HCT116 (cell line): ENCODE measurements around the gene SKP2. TPM values are rescaled to one million over a fixed set of nuclear protein-coding genes. Genes with fewer than 3 reads are reported as not detected.

ENCODE experiments used
- ATAC-seq: fragments of 200-7000 bp; cut with Tn5 transposase; 2 replicates; pipeline ENCODE4 v1.9.1; 2020; ENCODE audit warnings: mild to moderate bottlenecking, moderate library complexity
- BruUV-seq: library from RNA; stranded (reverse); fragments of 400-500 nt; replicated peaks from 2 replicates; lab custom pipeline; 2021; lab: Mats Ljungman, UMichigan
- CTCF ChIA-PET: fragments of 300-600 bp; sonication (Branson Sonifier 250); formaldehyde crosslinking; loops from one replicate; lab custom pipeline; 2021; ENCODE audit warnings: antibody characterized with exemption; lab: Charles Lee
- POLR2A ChIA-PET: fragments of 300-600, 350-600 bp; sonication (Branson Sonifier 250); formaldehyde crosslinking; loops from one replicate; lab custom pipeline; 2021; ENCODE audit warnings: antibody characterized with exemption; lab: Charles Lee
- RAD21 ChIA-PET, 2 experiments: fragments of 300-600 bp; sonication (Branson Sonifier 250); formaldehyde crosslinking; loops; one replicate each; lab custom pipeline; 2023; ENCODE audit warnings: low total read pairs in 2 of 2; ENCODE audit not compliant: uncharacterized antibody in 2 of 2, unreplicated experiment in 2 of 2, low non-redundant PET in 1 of 2; lab: Charles Lee
- DNase-seq: peaks from one replicate; pipeline ENCODE4 v3.0.0-alpha.2; 2010; ENCODE audit warnings: low read depth, low spot score
- H2AFZ ChIP-seq: fragments of 200-600 bp; shearing (Covaris generic), sonication (generic); 2 replicates; pipeline ENCODE4 v1.6.1; 2017; ENCODE audit warnings: low read depth, mixed run types, mixed read lengths, antibody characterized with exemption, low read length; ENCODE audit not compliant: poor library complexity, severe bottlenecking
- H3K27ac ChIP-seq: 2 replicates; pipeline ENCODE4 v1.5.1; 2012; ENCODE audit warnings: low read depth, low read length
- H3K27me3 ChIP-seq: fragments of 200-600 bp; sonication (generic); 2 replicates; pipeline ENCODE4 v1.6.1; 2016; ENCODE audit warnings: mixed run types, low read length, mixed read lengths; ENCODE audit not compliant: insufficient read depth
- H3K36me3 ChIP-seq, 2 experiments: fragments of 200-500 bp in 1 of 2; fragments of 200-600 bp in 1 of 2; sonication (Bioruptor generic) in 1 of 2; sonication (generic) in 1 of 2; 2 replicates each; pipeline versions ENCODE4 v1.5.1 to v1.6.1; 2014 to 2016; ENCODE audit warnings: low read length in 2 of 2, inconsistent platforms in 1 of 2, mixed read lengths in 1 of 2, mixed run types in 1 of 2; ENCODE audit not compliant: insufficient read depth in 2 of 2, control insufficient read depth in 1 of 2
- H3K4me1 ChIP-seq, 2 experiments: fragments of 200-600 bp in 1 of 2; sonication (generic) in 1 of 2; 2 replicates each; pipeline versions ENCODE4 v1.5.1 to v1.6.1; 2012 to 2017; ENCODE audit warnings: low read length in 2 of 2, inconsistent platforms in 1 of 2, mild to moderate bottlenecking in 1 of 2, mixed read lengths in 1 of 2, mixed run types in 1 of 2, moderate library complexity in 1 of 2; ENCODE audit not compliant: insufficient read depth in 2 of 2, control insufficient read depth in 1 of 2
- H3K4me2 ChIP-seq: fragments of 200-600 bp; sonication (generic); 2 replicates; pipeline ENCODE4 v1.6.1; 2017; ENCODE audit warnings: mixed run types, low read length, mixed read lengths
- H3K4me3 ChIP-seq, 2 experiments: fragments of 200-600 bp in 1 of 2; sonication (generic) in 1 of 2; replicated peaks in 1 of 2; 2 replicates each; pipeline ENCODE4 v1.5.1; 2011 to 2016; ENCODE audit warnings: low read length in 2 of 2, control low read depth in 1 of 2, low read depth in 1 of 2, mild to moderate bottlenecking in 1 of 2, mixed read lengths in 1 of 2, mixed run types in 1 of 2
- H3K79me2 ChIP-seq: fragments of 200-600 bp; sonication (generic); 2 replicates; pipeline ENCODE4 v1.6.1; 2017; ENCODE audit warnings: mild to moderate bottlenecking, mixed run types, low read length, moderate library complexity, mixed read lengths; ENCODE audit not compliant: insufficient read depth
- H3K9ac ChIP-seq: fragments of 200-600 bp; sonication (generic); 2 replicates; pipeline ENCODE4 v1.6.1; 2016; ENCODE audit warnings: low read length, mixed read lengths
- H3K9me2 ChIP-seq: fragments of 200-600 bp; sonication (generic), shearing (Covaris generic); 2 replicates; pipeline ENCODE4 v1.6.1; 2017; ENCODE audit warnings: mixed run types, mild to moderate bottlenecking, moderate library complexity; ENCODE audit not compliant: insufficient read depth
- H3K9me3 ChIP-seq, 2 experiments: fragments of 200-500 bp in 1 of 2; fragments of 200-600 bp in 1 of 2; sonication (Bioruptor generic) in 1 of 2; sonication (generic) in 1 of 2; 2 replicates each; pipeline ENCODE4 v1.6.1; 2014 to 2017; ENCODE audit warnings: low read length in 2 of 2, mixed read lengths in 2 of 2, inconsistent platforms in 1 of 2, low read depth in 1 of 2, mild to moderate bottlenecking in 1 of 2, mixed run types in 1 of 2, moderate library complexity in 1 of 2; ENCODE audit not compliant: control insufficient read depth in 1 of 2, insufficient read depth in 1 of 2
- H4K20me1 ChIP-seq: fragments of 200-600 bp; sonication (generic), shearing (Covaris generic); 2 replicates; pipeline ENCODE4 v1.6.1; 2017; ENCODE audit warnings: mixed run types, mild to moderate bottlenecking, moderate library complexity; ENCODE audit not compliant: insufficient read depth
- CBX3 ChIP-seq: IDR thresholded peaks from 2 replicates; pipeline ENCODE4 v1.6.1; 2012; ENCODE audit warnings: low read depth
- CEBPB ChIP-seq: IDR thresholded peaks from 2 replicates; pipeline ENCODE4 v1.6.1; 2012; ENCODE audit warnings: low read depth
- EGR1 ChIP-seq: IDR thresholded peaks from 2 replicates; pipeline ENCODE4 v1.6.1; 2012; ENCODE audit warnings: low read depth
- ELF1 ChIP-seq: IDR thresholded peaks from 2 replicates; pipeline ENCODE4 v1.6.1; 2012; ENCODE audit warnings: low read depth, borderline replicate concordance
- FOSL1 ChIP-seq: IDR thresholded peaks from 2 replicates; pipeline ENCODE4 v1.6.1; 2012; ENCODE audit warnings: low read depth
- JUND ChIP-seq: IDR thresholded peaks from 2 replicates; pipeline ENCODE4 v1.6.1; 2012
- RAD21 ChIP-seq: IDR thresholded peaks from 2 replicates; pipeline ENCODE4 v1.6.1; 2012; ENCODE audit warnings: low read depth, mild to moderate bottlenecking
- SP1 ChIP-seq: IDR thresholded peaks from 2 replicates; pipeline ENCODE4 v1.6.1; 2012; ENCODE audit warnings: low read depth
- TCF7L2 ChIP-seq: IDR thresholded peaks from 2 replicates; pipeline ENCODE4 v1.7.0; 2011; ENCODE audit warnings: borderline replicate concordance, inconsistent platforms; ENCODE audit not compliant: insufficient read depth, insufficient read length; ENCODE audit errors: extremely low read depth
- YY1 ChIP-seq: IDR thresholded peaks from 2 replicates; pipeline ENCODE4 v1.6.1; 2011; ENCODE audit warnings: low read length, low read depth, moderate library complexity, mild to moderate bottlenecking; ENCODE audit not compliant: insufficient replicate concordance; ENCODE audit errors: extremely low read depth
- ZBTB33 ChIP-seq: IDR thresholded peaks from 2 replicates; pipeline ENCODE4 v1.6.1; 2011; ENCODE audit warnings: mild to moderate bottlenecking, low read length, moderate library complexity; ENCODE audit not compliant: insufficient replicate concordance; ENCODE audit errors: extremely low read depth
- ZFX ChIP-seq: fragments of 450-650 bp; IDR thresholded peaks from 2 replicates; pipeline ENCODE4 v1.6.1; 2017
- ZNF274 ChIP-seq: fragments of 200-500 bp; sonication (Bioruptor generic); IDR thresholded peaks from 2 replicates; pipeline ENCODE4 v1.6.1; 2014; ENCODE audit warnings: mild to moderate bottlenecking, low read depth, low read length, inconsistent platforms
- intact Hi-C: fragments of 100-400 bp; cut with micrococcal nuclease; formaldehyde crosslinking; loops from 2 replicates; pipeline ENCODE4 v1.10.0; 2022
- total RNA-seq: library from RNA; stranded (reverse); gene quantifications from one replicate; pipeline ENCODE4 v1.2.1, GENCODE V29; 2021; ENCODE audit not compliant: unreplicated experiment
- TF ChIP-seq, protein P1 (sequence below), 3 experiments: fragments of 200-600 bp in 1 of 3; sonication (generic) in 1 of 3; IDR thresholded peaks in 2 of 3; conservative IDR thresholded peaks in 1 of 3; 2 replicates each; pipeline ENCODE4 v1.5.1; 2012 to 2017; ENCODE audit warnings: low read depth in 2 of 3, low read length in 2 of 3, antibody characterized with exemption in 1 of 3, borderline replicate concordance in 1 of 3, control low read depth in 1 of 3, mild to moderate bottlenecking in 1 of 3, mixed read lengths in 1 of 3, mixed run types in 1 of 3, moderate library complexity in 1 of 3; ENCODE audit not compliant: insufficient read depth in 1 of 3

SKP2 gene
- total RNA-seq, 1 experiment from 2014 or later = 44.3 TPM

DNA sequence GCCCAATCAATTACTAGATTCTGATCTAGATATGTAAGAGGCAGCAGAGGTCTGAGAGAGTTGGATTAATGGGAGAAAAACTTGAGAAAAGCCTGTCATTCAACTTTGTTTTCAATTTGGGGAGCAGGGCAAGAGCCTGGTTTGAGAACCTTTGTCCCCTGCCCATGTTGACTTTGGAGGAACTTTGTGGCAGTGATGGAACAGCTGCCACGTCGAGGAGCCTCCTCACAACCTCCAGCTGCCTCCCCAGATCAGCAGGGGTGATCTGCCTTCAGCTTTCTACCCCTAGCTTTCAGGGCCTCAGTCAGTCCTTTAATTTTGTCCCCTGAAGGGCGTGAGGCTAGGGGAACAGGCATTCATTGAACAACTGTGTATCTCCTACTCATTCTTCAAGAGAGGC, 8.7 kb downstream of the SKP2 start:
- Histone ChIP-seq H3K9me3 (no peaks in the 10 kb centered on the region), H3K27ac (no peak overlapping the region), H2AFZ (no peak overlapping the region), H3K4me1 (no peaks in the 10 kb centered on the region), H3K79me2 (peaks cover 93% of the 10 kb centered on the region)
- DNase-seq = no peak
- CTCF ChIA-PET = no interaction called here
- RAD21 ChIA-PET = no interaction called here
- no peak for ATAC-seq
- BruUV-seq = no TSS peak
- no peak for TF ChIP-seq TCF7L2
- TF ChIP-seq SP1 = no peak
- TF ChIP-seq, protein P1, sequence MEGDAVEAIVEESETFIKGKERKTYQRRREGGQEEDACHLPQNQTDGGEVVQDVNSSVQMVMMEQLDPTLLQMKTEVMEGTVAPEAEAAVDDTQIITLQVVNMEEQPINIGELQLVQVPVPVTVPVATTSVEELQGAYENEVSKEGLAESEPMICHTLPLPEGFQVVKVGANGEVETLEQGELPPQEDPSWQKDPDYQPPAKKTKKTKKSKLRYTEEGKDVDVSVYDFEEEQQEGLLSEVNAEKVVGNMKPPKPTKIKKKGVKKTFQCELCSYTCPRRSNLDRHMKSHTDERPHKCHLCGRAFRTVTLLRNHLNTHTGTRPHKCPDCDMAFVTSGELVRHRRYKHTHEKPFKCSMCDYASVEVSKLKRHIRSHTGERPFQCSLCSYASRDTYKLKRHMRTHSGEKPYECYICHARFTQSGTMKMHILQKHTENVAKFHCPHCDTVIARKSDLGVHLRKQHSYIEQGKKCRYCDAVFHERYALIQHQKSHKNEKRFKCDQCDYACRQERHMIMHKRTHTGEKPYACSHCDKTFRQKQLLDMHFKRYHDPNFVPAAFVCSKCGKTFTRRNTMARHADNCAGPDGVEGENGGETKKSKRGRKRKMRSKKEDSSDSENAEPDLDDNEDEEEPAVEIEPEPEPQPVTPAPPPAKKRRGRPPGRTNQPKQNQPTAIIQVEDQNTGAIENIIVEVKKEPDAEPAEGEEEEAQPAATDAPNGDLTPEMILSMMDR (IDR thresholded peaks at IDR 0.05 in 2 of 3, conservative IDR thresholded peaks at IDR 0.05 in 1 of 3; ENCODE audit: borderline replicate concordance in 1 of 3, insufficient read depth in 1 of 3, low read depth in 2 of 3, low read length in 2 of 3) = no peak
- no peak for TF ChIP-seq YY1
- TF ChIP-seq CEBPB = no peak
- no peak for TF ChIP-seq JUND
- TF ChIP-seq ZBTB33 = no peak
- TF ChIP-seq ZFX = no peak
- no peak for TF ChIP-seq EGR1
- TF ChIP-seq CBX3 = no peak
- no peak for TF ChIP-seq RAD21
- TF ChIP-seq ZNF274 = no peak
- TF ChIP-seq FOSL1 = no peak
- no peak for TF ChIP-seq ELF1
- TF ChIP-seq, all 23 proteins: peak for 0
- Histone ChIP-seq H3K27me3 (no peaks in the 10 kb centered on the region), H4K20me1 (no peaks in the 10 kb centered on the region; the same call in none of the 2 replicates), H3K9me2 (no peaks in the 10 kb centered on the region), H3K9ac (no peak overlapping the region), H3K36me3 (peaks cover 40 to 51% of the 10 kb centered on the region in 2 experiments), H3K4me3 (no peak overlapping the region), H3K4me2 (no peak overlapping the region)
- POLR2A ChIA-PET = no interaction called here
- intact Hi-C loops = no loop called here
